HepG2 (cell line): ENCODE results near the gene FOXN3. TPM values are rescaled to one million over a fixed set of nuclear protein-coding genes. Genes with fewer than 3 reads are reported as not detected.

ENCODE experiments used
- ATAC-seq: fragments of 200-7000 bp; cut with Tn5 transposase; 3 replicates; pipeline ENCODE4 v1.9.1; 2020; ENCODE audit warnings: mild to moderate bottlenecking, moderate library complexity
- BruUV-seq: library from RNA; stranded (reverse); fragments of 400-500 nt; replicated peaks from 2 replicates; lab custom pipeline; 2021; lab: Mats Ljungman, UMichigan
- CTCF ChIA-PET: fragments of 300-600 bp; formaldehyde crosslinking; extraction: SDS; loops from one replicate; lab custom pipeline; 2021; ENCODE audit warnings: low total read pairs, inconsistent platforms, low intra/inter-chr PET ratio; lab: Yijun Ruan, JAX
- POLR2A ChIA-PET: fragments of 350-600 bp; sonication (Branson Sonifier 250); formaldehyde crosslinking; loops from one replicate; lab custom pipeline; 2020; ENCODE audit warnings: antibody characterized with exemption, inconsistent platforms; lab: Yijun Ruan, JAX
- DNase-seq: peaks from one replicate; pipeline ENCODE4 v3.0.0-alpha.2; 2015; ENCODE audit warnings: low spot score
- FAIRE-seq: peaks from 3 replicates; lab custom pipeline; 2011; peaks lifted over from hg19 to GRCh38; lab: Jason Lieb, UNC
- H2AFZ ChIP-seq: one replicate; pipeline ENCODE4 v1.6.1; 2011; ENCODE audit warnings: low read length, inconsistent platforms
- H3K27ac ChIP-seq: fragments of 300-600 bp; 3 replicates; pipeline ENCODE4 v1.8.0; 2011; ENCODE audit warnings: mixed run types, mild to moderate bottlenecking, mixed read lengths, low read length, inconsistent platforms; ENCODE audit not compliant: insufficient read depth; ENCODE audit errors: extremely low read length
- H3K27me3 ChIP-seq, 2 experiments: fragments of 200-600 bp in 1 of 2; 2 replicates in 1 of 2; 3 replicates in 1 of 2; pipeline versions ENCODE4 v1.6.0 to v1.8.0; 2011; ENCODE audit warnings: low read length in 2 of 2, mild to moderate bottlenecking in 2 of 2, moderate library complexity in 2 of 2, inconsistent platforms in 1 of 2; ENCODE audit not compliant: insufficient read depth in 2 of 2, control insufficient read depth in 1 of 2
- H3K36me3 ChIP-seq, 2 experiments: fragments of 200-600 bp in 1 of 2; replicated peaks in 1 of 2; 2 replicates in 1 of 2; 3 replicates in 1 of 2; pipeline versions ENCODE4 v1.5.1 to v1.8.0; 2011; ENCODE audit warnings: low read length in 2 of 2, inconsistent platforms in 1 of 2; ENCODE audit not compliant: insufficient read depth in 2 of 2, control insufficient read depth in 1 of 2
- H3K4me1 ChIP-seq: 2 replicates; pipeline ENCODE4 v1.5.1; 2012; ENCODE audit warnings: low read length, inconsistent platforms; ENCODE audit not compliant: insufficient read depth
- H3K4me2 ChIP-seq: 2 replicates; pipeline ENCODE4 v1.6.0; 2011; ENCODE audit warnings: low read depth, low read length, inconsistent platforms
- H3K4me3 ChIP-seq, 3 experiments: fragments of 200-600 bp in 1 of 3; sonication (generic), shearing (Covaris generic) in 1 of 3; replicated peaks in 1 of 3; 2 replicates each; pipeline ENCODE4 v1.5.1; 2011 to 2016; ENCODE audit warnings: low read length in 3 of 3, inconsistent platforms in 2 of 3, low read depth in 2 of 3, mild to moderate bottlenecking in 2 of 3, control low read depth in 1 of 3, mixed read lengths in 1 of 3; ENCODE audit not compliant: insufficient read depth in 1 of 3
- H3K79me2 ChIP-seq: one replicate; pipeline ENCODE4 v1.6.1; 2011; ENCODE audit warnings: low read length, inconsistent platforms; ENCODE audit not compliant: insufficient read depth
- H3K9ac ChIP-seq: 2 replicates; pipeline ENCODE4 v1.6.0; 2011; ENCODE audit warnings: mild to moderate bottlenecking, low read depth, low read length, inconsistent platforms; ENCODE audit not compliant: insufficient read depth
- H3K9me3 ChIP-seq: 2 replicates; pipeline ENCODE4 v1.5.1; 2012; ENCODE audit warnings: mild to moderate bottlenecking, low read length
- H4K20me1 ChIP-seq: 2 replicates; pipeline ENCODE4 v1.6.0; 2011; ENCODE audit warnings: inconsistent platforms, mild to moderate bottlenecking, low read length, moderate library complexity; ENCODE audit not compliant: insufficient read depth
- DZIP1 ChIP-seq: sonication (generic); formaldehyde crosslinking; IDR thresholded peaks from 2 replicates; pipeline ENCODE4 v1.5.0; 2020; ENCODE audit warnings: mild to moderate bottlenecking, missing genetic modification reagents
- FLYWCH1 ChIP-seq: sonication (generic); formaldehyde crosslinking; IDR thresholded peaks from 2 replicates; pipeline ENCODE4 v1.8.1; 2023; ENCODE audit warnings: mild to moderate bottlenecking, missing genetic modification reagents
- ZFY ChIP-seq: sonication (generic); formaldehyde crosslinking; IDR thresholded peaks from 2 replicates; pipeline ENCODE4 v1.4.0; 2020; ENCODE audit warnings: missing genetic modification reagents
- ZNF468 ChIP-seq: sonication (generic); formaldehyde crosslinking; IDR thresholded peaks from 2 replicates; pipeline ENCODE4 v1.8.0; 2022; ENCODE audit warnings: mild to moderate bottlenecking, moderate library complexity, missing genetic modification reagents
- ZNF547 ChIP-seq: sonication (generic); formaldehyde crosslinking; IDR thresholded peaks from 2 replicates; pipeline ENCODE4 v1.5.1; 2020; ENCODE audit warnings: mild to moderate bottlenecking, missing genetic modification reagents
- WGBS: methylation state at CpG from one replicate; pipeline ENCODE4 v1.1.6; 2017; ENCODE audit warnings: low lambda C conversion rate; 5-methylcytosine and 5-hydroxymethylcytosine counted together
- in situ Hi-C: cut with HindIII; loops from 2 replicates; pipeline ENCODE4 v1.10.0; 2017; ENCODE audit warnings: low pct_unique_long_range_greater_than_20kb; ENCODE audit not compliant: extremely low pct_ligation_motif_present
- intact Hi-C: fragments of 100-400 bp; cut with micrococcal nuclease; formaldehyde crosslinking; loops from one replicate; pipeline ENCODE4 v1.10.0; 2022; ENCODE audit not compliant: unreplicated experiment
- polyA plus RNA-seq, 8 experiments: library from polyadenylated mRNA; depleted of rRNA in 3 of 8; stranded (reverse) in 7 of 8; unstranded in 1 of 8; fragments of >200 nt; fragmentation: Illumina TruSeq in 4 of 8; extraction: Trizol in 4 of 8; gene quantifications; 2 replicates each; pipeline versions ENCODE4 v1.2.1 to v1.2.3, GENCODE V29; 2011 to 2016; ENCODE audit warnings: low read depth in 4 of 8, missing spikeins in 1 of 8, mixed read lengths in 1 of 8; ENCODE audit not compliant: insufficient read depth in 1 of 8
- total RNA-seq, 5 experiments: library from RNA; depleted of rRNA; stranded (reverse); fragments of >200 nt; fragmentation: Illumina TruSeq; extraction: Trizol; gene quantifications; 2 replicates each; pipeline ENCODE4 v1.2.3, GENCODE V29; 2016; ENCODE audit warnings: low read depth in 1 of 5

The FOXN3 gene
- total and polyA plus RNA-seq, 2 of the 13 experiments (the other 11 are each of a cell fraction or from before 2014, with no cell fraction given): 32.4 to 70.2 TPM

GRCh38 chr14:89196545-89196944, 220.5 kb downstream of the FOXN3 start:
- in situ Hi-C loops: no loop called here
- ChIA-PET CTCF (no interaction called here), POLR2A (no interaction called here)
- H3K9me3 ChIP-seq: no peaks in the 10 kb centered on the region
- H3K36me3 ChIP-seq: peaks cover 12 to 34% of the 10 kb centered on the region in 2 experiments
- H3K4me2 ChIP-seq: no peak overlapping the region
- H3K27ac ChIP-seq: no peak overlapping the region
- H3K27me3 ChIP-seq: no peaks in the 10 kb centered on the region
- intact Hi-C loops: no loop called here
- no peak overlapping the region for H3K9ac ChIP-seq
- FAIRE-seq (no peak), DNase-seq (no peak), ATAC-seq (no peak)
- no peak overlapping the region for H3K4me3 ChIP-seq
- H4K20me1 ChIP-seq: peaks cover 24% of the 10 kb centered on the region
- H2AFZ ChIP-seq: no peak overlapping the region
- no TSS peak for BruUV-seq
- TF ChIP-seq DZIP1 (CRISPR knock-in tag) (no peak), ZNF547 (no peak), FLYWCH1 (CRISPR knock-in tag) (no peak)
- 100% methylated on average over 3 of the region's 3 CpGs for WGBS
- H3K4me1 ChIP-seq: no peaks in the 10 kb centered on the region
- peaks cover 6% of the 10 kb centered on the region for H3K79me2 ChIP-seq

- Histone ChIP-seq H3K9me3 (no peaks in the 10 kb centered on the region), H3K4me3 (no peak overlapping the region), H2AFZ (no peak overlapping the region), H3K27ac (no peak overlapping the region), H3K27me3 (no peaks in the 10 kb centered on the region), H3K36me3 (peaks cover 18 to 40% of the 10 kb centered on the region in 2 experiments), H3K4me1 (no peaks in the 10 kb centered on the region), H3K9ac (no peak overlapping the region), H4K20me1 (peaks cover 27% of the 10 kb centered on the region), H3K4me2 (no peak overlapping the region), H3K79me2 (peaks cover 6% of the 10 kb centered on the region)
- ChIA-PET CTCF (no interaction called here), POLR2A (no interaction called here)
- FAIRE-seq (no peak), ATAC-seq (no peak), DNase-seq (no peak)
- intact Hi-C loops (no loop called here), in situ Hi-C loops (no loop called here)
- TF ChIP-seq ZFY (CRISPR knock-in tag) (no peak), ZNF468 (CRISPR knock-in tag) (no peak)
- no TSS peak for BruUV-seq
- WGBS: 93% methylated on average over 1 of the region's 1 CpG
Measured at GRCh38 chr14:89194376-89194775, 222.7 kb downstream of the FOXN3 start.
